ENCODE data around the gene UGT1A6.

DNA sequence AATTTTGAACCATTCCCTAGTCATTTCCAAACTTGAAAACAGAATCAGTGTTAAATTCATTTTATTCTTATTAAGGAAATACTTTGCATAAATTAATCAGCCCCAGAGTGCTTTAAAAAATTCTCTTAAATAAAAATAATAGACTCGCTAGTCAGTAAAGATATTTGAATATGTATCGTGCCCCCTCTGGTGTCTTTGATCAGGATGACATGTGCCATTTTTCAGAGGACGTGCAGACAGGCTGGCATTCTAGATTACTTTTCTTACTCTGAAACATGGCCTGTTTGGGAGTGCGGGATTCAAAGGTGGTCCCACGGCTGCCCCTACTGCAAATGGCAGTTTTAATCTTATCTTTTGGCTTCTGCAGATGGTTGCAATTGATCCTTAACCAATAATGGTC lies 79.9 kb downstream of the UGT1A6 start:
- TF ChIP-seq, protein P1, sequence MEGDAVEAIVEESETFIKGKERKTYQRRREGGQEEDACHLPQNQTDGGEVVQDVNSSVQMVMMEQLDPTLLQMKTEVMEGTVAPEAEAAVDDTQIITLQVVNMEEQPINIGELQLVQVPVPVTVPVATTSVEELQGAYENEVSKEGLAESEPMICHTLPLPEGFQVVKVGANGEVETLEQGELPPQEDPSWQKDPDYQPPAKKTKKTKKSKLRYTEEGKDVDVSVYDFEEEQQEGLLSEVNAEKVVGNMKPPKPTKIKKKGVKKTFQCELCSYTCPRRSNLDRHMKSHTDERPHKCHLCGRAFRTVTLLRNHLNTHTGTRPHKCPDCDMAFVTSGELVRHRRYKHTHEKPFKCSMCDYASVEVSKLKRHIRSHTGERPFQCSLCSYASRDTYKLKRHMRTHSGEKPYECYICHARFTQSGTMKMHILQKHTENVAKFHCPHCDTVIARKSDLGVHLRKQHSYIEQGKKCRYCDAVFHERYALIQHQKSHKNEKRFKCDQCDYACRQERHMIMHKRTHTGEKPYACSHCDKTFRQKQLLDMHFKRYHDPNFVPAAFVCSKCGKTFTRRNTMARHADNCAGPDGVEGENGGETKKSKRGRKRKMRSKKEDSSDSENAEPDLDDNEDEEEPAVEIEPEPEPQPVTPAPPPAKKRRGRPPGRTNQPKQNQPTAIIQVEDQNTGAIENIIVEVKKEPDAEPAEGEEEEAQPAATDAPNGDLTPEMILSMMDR (conservative IDR thresholded peaks at IDR 0.05): no peak
- TF ChIP-seq EZH2 (IDR thresholded peaks at IDR 0.05; ENCODE audit: low read depth): no peak
